ENCODE results near the gene GCAT.

The GCAT gene

DNA sequence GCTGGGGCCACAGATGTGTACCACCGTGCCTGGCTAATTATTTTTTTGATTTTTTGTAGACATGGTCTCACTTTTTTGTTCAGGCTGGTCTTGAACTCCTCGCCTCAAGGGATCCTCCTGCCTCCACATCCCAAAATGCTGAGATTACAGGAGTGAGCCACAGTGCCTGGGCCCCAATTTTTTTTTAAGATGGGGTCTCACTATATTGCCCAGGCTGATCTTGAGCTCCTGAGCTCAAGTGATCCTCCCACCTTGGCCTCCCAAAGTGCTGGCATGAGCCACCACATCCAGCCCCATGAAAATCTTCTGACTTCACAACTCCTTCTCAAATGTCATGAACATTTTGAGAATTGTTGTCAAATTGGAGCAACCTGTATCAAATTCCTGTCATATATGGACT, 38.7 kb downstream of the GCAT start:
- DNase-seq: no peak

- no peak for DNase-seq
These were observed 40.9 kb downstream of the GCAT start for GRCh38 chr22:37848587-37849088.

- peak; percentile 88 for DNase-seq
These were observed 41.5 kb downstream of the GCAT start, which contains the start of gene EIF3L for GRCh38 chr22:37849089-37849751. TSS of gene EIF3L (plus strand) at chr22:37849419. CDS start at chr22:37849450, 31 bp downstream.

GRCh38 chr22:37850801-37851200, 43.1 kb downstream of the GCAT start:
- no peak for DNase-seq

DNA sequence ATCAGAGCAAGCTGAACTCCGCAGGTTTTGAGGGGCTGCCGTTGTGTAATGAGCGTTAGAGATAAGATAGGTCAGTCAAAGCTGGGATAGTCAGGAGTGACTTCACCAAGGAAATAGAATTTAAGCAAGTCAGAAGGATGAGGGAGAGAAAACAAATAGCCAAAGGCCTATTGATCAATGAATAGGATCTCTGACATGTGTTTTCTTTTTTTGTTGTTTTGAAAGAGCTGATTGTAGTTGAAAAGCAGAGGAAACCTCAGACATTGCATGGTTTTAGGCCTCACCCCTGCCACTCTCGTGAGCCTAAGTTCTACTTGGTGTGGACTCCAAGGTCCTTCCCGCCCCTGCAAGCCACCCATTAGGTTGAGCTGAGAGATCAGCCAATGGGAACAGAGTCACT, 44.7 kb downstream of the GCAT start:
- DNase-seq: no peak

DNA sequence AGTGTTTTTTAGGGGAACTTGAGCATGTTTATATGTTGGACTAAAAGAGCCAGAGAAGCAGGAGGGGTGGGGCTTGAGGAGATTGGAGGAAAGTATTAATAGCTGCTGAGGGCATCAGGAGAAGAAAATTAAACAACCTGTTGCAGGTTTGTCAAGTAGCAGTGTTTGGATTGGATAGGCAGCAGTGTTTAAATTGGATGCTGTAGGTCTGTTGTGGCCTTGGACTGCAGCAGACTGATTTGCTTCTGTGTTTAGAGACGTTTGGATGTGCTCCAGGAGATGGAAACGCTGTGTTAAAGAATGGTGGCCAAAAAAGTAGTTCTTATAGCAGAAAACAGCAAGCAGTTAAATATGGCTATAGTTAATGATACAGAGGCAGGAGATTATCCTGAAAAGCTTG, 47.2 kb downstream of the GCAT start:
- DNase-seq: no peak

- no peak for DNase-seq
These were observed 47.7 kb downstream of the GCAT start for GRCh38 chr22:37855462-37855861.

DNA sequence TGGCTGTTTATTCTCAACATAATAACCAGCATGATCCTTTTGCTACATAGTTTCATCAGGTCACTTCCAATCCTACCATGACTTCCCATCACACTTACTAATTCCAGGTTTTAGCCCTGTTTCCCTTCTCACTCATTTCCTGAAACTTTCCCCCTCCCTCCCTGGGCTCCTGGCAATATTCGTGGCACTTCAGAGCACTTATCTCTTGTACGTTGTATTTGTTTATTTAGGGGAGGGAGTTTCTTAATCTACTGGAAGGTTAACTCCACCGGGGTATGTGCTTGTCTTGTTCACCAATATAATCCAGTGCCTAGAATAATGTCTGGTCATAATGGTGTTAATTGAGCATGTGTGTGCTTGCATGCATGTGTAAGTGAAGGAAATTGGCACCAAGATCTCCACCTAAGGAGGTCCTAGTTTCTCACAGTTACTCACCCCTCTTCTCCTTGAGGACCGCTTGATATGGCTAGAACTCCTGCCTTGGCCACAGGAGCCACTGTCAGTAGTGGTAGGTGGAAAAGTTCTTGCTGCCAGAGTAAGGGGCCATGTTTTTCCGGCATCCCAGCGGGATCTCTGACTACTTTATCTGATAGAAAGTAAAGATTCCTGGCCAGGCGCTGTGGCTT, 53.2 kb downstream of the GCAT start:
- DNase-seq: no peak

DNA sequence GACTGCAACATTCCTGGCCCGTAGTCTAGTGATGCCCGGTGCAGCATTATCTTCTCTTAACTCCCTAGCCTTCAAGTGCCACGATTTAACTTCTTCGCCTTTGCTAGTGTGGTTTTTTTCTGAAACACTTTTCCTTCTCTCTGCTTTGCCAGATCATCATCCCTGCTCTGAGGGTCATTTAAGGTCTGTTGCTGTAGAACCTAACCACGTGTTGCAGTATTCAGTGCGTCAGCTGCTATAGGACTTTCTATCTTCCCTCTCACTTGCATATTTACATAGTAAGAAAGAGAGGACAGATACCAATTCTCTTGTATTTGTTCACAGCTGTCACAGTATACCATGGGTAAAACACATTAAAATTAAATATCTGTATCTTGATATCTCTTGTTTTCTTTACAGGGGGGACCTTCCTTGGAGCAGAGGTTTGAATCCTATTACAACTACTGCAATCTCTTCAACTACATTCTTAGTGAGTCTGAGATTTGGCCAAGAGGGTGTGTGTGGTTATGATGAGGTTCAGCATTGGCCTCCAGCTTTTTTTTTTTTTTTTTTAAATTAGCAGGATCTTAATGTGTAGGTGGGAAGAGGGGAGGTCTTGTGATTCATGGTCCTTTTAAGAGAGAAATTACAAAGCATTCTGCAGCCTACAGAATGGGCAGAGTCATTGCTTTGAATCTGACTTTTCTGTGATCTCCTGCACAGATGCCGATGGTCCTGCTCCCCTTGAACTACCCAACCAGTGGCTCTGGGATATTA, 55.0 kb downstream of the GCAT start:
- DNase-seq: no peak

- DNase-seq: no peak
These were observed 57.8 kb downstream of the GCAT start for GRCh38 chr22:37865510-37865909.

Measured in NCI-H1048 (cell line).